Right atrium auricular region (tissue), 2 donors: ENCODE data around the gene ATIC. TPM values are rescaled to one million over a fixed set of nuclear protein-coding genes. Genes with fewer than 3 reads are reported as not detected.

Experiments
- DNase-seq: peaks from one replicate; pipeline ENCODE4 v3.0.0-alpha.2; 2019; ENCODE audit warnings: low spot score
- H3K27ac ChIP-seq, 2 donors: fragments of 200-600 bp; sonication (generic); 1 replicate in 1 of 2; 2 replicates in 1 of 2; pipeline ENCODE4 v1.5.1; 2016 to 2019
- H3K27me3 ChIP-seq, 2 donors: fragments of 200-600 bp; sonication (generic); one replicate each; pipeline versions ENCODE4 v1.5.1 to v1.6.0; 2017 to 2019
- H3K36me3 ChIP-seq: fragments of 200-600 bp; sonication (generic); one replicate; pipeline ENCODE4 v1.5.1; 2016
- H3K4me1 ChIP-seq, 2 donors: fragments of 200-600 bp; sonication (generic); one replicate each; pipeline versions ENCODE4 v1.5.1 to v1.6.0; 2017 to 2019
- H3K4me3 ChIP-seq, 2 donors: fragments of 200-600 bp; sonication (generic); 1 replicate in 1 of 2; 2 replicates in 1 of 2; pipeline ENCODE4 v1.5.1; 2017 to 2019; ENCODE audit warnings: mild to moderate bottlenecking in 1 of 2, moderate library complexity in 1 of 2
- H3K9me3 ChIP-seq, 2 donors: fragments of 200-600 bp; sonication (generic); one replicate each; pipeline ENCODE4 v1.5.1; 2019
- total RNA-seq, 2 donors: library from RNA; depleted of rRNA; stranded (reverse); fragments of >200 nt; gene quantifications; one replicate each; pipeline ENCODE4 v1.1.0, GENCODE V29; 2016
- TF ChIP-seq, protein P1 (sequence below), 2 donors: fragments of 200-600 bp; sonication (generic); IDR thresholded peaks; one replicate each; pipeline ENCODE4 v1.5.1; 2019; ENCODE audit warnings: antibody characterized with exemption in 2 of 2

Gene ATIC
- total RNA-seq, 2 donors from 2014 or later: 13.8 to 25.0 TPM

DNA sequence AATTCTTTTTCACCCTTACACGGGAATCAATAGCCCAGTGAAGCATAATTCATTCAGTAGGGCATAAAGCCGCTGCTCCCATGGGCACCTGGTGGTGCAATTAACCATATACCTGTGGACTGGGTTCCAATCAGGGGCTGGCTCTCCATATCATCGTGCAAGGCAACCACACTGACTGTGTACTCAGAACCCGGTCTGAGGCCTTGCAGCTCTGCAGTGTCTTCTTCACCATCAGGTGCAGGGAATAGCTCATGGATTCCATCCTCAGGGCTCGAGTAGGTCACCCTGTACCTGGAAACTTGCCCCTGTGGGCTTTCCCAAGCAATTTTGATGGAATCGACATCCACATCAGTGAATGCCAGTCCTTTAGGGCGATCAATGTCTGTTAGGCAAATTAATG lies 68.8 kb downstream of the ATIC start:
- H3K27me3 ChIP-seq: no peaks in the 10 kb centered on the region
- no peaks in the 10 kb centered on the region for H3K4me1 ChIP-seq
- no peak overlapping the region for H3K27ac ChIP-seq
- no peak overlapping the region for H3K4me3 ChIP-seq
- no peak for DNase-seq
- H3K36me3 ChIP-seq: peaks cover 67% of the 10 kb centered on the region
- no peaks in the 10 kb centered on the region for H3K9me3 ChIP-seq
- TF ChIP-seq, protein P1, sequence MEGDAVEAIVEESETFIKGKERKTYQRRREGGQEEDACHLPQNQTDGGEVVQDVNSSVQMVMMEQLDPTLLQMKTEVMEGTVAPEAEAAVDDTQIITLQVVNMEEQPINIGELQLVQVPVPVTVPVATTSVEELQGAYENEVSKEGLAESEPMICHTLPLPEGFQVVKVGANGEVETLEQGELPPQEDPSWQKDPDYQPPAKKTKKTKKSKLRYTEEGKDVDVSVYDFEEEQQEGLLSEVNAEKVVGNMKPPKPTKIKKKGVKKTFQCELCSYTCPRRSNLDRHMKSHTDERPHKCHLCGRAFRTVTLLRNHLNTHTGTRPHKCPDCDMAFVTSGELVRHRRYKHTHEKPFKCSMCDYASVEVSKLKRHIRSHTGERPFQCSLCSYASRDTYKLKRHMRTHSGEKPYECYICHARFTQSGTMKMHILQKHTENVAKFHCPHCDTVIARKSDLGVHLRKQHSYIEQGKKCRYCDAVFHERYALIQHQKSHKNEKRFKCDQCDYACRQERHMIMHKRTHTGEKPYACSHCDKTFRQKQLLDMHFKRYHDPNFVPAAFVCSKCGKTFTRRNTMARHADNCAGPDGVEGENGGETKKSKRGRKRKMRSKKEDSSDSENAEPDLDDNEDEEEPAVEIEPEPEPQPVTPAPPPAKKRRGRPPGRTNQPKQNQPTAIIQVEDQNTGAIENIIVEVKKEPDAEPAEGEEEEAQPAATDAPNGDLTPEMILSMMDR (IDR thresholded peaks at IDR 0.05): no peak

DNA sequence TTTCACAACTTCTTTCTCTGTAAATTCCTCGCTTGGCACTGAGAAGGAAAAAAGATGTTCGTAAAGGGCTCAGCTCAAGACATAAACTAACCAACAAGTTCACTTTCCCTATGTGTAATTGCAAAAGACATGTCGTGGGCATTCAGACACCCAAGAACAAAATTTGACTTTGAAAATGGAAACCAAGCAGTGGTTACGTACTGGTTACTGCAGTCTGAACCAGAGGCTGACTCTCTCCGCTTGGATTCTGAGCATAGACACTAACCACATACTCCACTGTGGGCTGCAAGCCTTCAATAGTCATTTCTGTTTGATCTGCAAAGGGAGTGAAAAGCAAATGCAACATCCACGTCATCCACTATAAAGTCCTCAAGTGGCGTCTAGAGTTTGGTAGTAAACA lies 70.2 kb downstream of the ATIC start:
- TF ChIP-seq, protein P1 (IDR thresholded peaks at IDR 0.05): no peak
- DNase-seq: no peak
- Histone ChIP-seq H3K9me3 (no peaks in the 10 kb centered on the region), H3K27me3 (no peaks in the 10 kb centered on the region), H3K36me3 (peaks cover 62% of the 10 kb centered on the region), H3K27ac (no peak overlapping the region), H3K4me3 (no peak overlapping the region), H3K4me1 (no peaks in the 10 kb centered on the region)

DNA sequence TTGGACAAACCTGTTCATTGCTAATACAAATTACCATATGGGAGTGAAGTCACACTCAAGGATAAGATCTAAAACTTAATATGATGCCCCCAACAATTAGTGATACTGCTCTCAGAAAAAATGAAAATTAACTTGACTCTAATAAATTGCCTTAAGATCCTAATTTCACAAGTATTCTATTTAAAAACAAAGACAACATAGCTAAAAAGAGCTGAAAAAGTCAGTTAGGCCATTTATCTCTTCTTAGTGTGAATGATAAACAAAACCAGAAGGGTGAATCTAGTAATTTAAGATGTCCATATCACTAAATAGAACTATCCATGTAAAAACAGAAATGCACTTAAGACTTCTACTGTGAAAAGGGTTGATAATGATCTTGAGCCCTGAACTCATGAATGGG lies 70.6 kb downstream of the ATIC start:
- Histone ChIP-seq H3K36me3 (peaks cover 60% of the 10 kb centered on the region), H3K27me3 (no peaks in the 10 kb centered on the region), H3K4me3 (no peak overlapping the region), H3K9me3 (no peaks in the 10 kb centered on the region), H3K4me1 (no peaks in the 10 kb centered on the region), H3K27ac (no peak overlapping the region)
- no peak for DNase-seq
- TF ChIP-seq, protein P1 (IDR thresholded peaks at IDR 0.05): no peak

DNA sequence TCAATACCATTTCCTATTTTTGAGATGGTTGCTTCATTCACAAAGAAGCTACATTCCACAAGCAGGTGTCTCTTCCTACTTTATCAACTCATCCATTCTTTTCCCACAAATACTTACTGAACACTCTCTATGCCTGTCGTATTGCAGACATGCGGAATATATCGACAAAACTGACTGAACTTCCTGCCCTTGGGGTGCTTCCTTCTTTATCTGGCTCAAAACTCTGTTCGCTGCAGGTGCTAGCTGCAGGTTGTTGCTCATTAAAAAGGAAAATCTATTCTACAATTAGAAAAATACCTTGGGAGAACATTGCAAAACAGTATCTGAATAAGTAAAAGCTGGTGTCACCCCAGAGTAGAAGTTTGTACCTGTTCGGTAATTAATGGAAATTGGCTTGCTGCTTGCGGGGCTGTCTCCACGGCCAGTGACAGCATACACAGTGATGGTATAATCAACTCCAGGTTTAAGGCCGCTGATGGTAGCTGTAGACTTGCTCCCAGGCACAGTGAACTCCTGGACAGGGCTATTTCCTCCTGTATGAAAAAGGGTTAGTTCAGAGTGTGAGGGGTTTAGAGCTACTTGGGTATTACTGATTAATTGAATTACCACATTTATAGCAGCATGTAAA lies 71.9 kb downstream of the ATIC start:
- no peaks in the 10 kb centered on the region for H3K27me3 ChIP-seq

DNA sequence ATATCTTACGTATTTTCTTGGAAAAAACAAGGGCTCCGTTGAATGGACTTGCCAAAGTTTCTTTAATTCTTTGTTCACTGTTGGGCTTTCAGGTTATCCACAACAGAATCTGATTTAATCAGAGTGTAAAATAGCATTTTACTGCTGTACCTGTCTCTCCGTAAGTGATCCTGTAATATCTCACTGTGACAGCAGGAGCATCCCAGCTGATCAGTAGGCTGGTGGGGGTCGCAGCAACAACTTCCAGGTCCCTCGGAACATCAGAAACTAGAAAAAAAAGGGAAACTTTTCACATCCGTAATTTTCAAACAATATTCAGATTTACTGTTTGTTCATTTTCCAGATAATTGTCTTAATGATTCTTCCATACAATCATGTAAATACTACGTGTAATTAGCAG lies 72.9 kb downstream of the ATIC start:
- TF ChIP-seq, protein P1 (IDR thresholded peaks at IDR 0.05): no peak
- Histone ChIP-seq H3K27ac (no peak overlapping the region), H3K36me3 (peaks cover 56% of the 10 kb centered on the region), H3K27me3 (no peaks in the 10 kb centered on the region), H3K4me3 (no peak overlapping the region), H3K9me3 (no peaks in the 10 kb centered on the region), H3K4me1 (no peaks in the 10 kb centered on the region)
- DNase-seq: no peak

More for the DNA sequence above, 71.9 kb downstream of the ATIC start:
- H3K4me1 ChIP-seq: no peaks in the 10 kb centered on the region
- H3K9me3 ChIP-seq: no peaks in the 10 kb centered on the region
- TF ChIP-seq, protein P1 (IDR thresholded peaks at IDR 0.05): no peak
- DNase-seq: no peak
- H3K27ac ChIP-seq: no peak overlapping the region
- peaks cover 56% of the 10 kb centered on the region for H3K36me3 ChIP-seq
- H3K4me3 ChIP-seq: no peak overlapping the region

DNA sequence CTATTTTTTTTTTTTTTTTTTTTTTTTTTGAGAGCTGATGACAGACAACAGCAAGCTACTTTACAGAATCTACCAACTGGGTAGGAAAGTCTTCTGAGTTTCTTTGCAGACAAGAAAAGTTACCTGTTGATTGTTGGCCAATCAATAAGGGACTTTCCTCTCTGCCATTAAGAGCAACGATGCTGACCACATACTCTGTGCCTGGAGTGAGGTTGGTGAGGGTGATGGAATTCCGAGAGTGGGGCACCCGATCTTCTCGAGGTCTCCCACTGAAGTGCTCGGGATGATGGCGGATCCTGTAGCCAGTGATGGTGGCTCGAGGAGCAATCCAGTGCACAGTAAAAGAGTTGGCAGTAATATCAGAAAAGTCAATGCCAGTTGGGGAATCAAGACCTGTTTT lies 74.7 kb downstream of the ATIC start:
- no peak for DNase-seq
- no peaks in the 10 kb centered on the region for H3K9me3 ChIP-seq
- TF ChIP-seq, protein P1 (IDR thresholded peaks at IDR 0.05): no peak
- no peaks in the 10 kb centered on the region for H3K4me1 ChIP-seq
- no peaks in the 10 kb centered on the region for H3K27me3 ChIP-seq
- H3K4me3 ChIP-seq: no peak overlapping the region
- no peak overlapping the region for H3K27ac ChIP-seq
- H3K36me3 ChIP-seq: peaks cover 60% of the 10 kb centered on the region
